NOMO-1 treated with DMSO at 0.1 percent for 48 hours (cell line): ENCODE measurements around the gene FBXO30.

ENCODE experiments used
- DNase-seq: peaks from one replicate; lab custom pipeline; 2025; ENCODE audit not compliant: unreplicated experiment; lab: John Stamatoyannopoulos, UW

Gene FBXO30

DNA sequence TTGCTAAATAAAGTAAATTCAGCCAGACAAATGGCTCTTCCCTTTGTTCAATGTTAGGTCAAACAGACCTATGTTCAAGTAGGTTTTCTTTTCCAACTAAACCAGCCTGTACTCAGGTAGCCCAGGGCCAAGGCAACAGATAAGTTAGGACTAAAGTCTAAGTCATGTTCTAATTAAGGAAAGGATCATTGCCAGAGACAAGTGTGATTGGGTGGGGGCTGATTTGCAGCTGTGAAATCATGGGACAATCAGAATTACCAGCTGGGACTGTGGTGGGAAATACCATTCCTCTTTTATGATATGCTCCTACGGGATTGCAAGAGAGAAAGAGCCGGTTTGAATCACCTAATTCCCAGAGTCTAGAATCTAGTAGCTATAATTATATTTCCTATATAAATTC is 4.2 kb upstream of the FBXO30 start:
- no peak for DNase-seq

DNA sequence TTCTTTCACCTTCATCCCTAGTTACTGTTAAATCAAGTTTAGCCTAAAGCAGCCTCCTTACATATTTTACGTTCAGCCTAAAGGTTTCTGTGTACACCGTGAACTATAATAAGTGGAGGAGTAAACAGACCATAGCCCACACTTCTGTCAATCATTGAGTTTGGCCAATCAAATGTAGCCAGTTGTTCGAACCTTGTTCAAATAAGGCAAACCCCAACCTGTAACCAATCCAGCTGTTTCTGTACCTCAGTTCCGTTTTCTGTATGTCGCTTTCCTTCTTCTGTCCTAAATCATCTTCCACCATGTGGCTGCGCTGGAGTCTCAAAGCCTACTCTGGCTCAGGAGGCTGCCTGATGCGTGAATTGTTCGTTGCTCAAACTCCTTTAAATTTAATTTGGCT is 1.8 kb upstream of the FBXO30 start:
- DNase-seq: peak; percentile 44

GRCh38 chr6:145815309-145816274 is 997 bp upstream of the FBXO30 start:
- no peak for DNase-seq

- DNase-seq: peak; percentile 60
Measured at GRCh38 chr6:145814035-145814500, 527 bp downstream of the FBXO30 start.

GRCh38 chr6:145813285-145814034 is 1.1 kb downstream of the FBXO30 start:
- peak; percentile 63 for DNase-seq

DNA sequence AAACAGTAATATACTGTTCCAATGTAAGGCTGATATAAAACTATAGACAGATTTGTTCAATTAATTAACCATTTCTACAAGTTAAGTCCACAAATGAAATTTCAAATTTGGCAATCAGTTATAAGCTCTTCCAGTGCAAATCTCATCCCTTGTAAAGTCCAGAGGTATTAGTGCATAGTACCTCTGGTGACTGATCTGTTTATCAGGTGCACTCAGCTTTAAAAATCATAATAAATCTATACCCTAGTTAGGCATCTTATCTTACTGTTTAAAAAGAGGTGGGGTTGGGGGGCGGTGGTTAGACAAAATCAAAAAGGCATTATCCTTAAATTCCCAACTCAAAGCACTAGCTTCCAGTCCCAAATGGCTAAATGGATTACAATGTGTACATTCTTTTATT is 2.9 kb downstream of the FBXO30 start:
- DNase-seq: no peak

DNA sequence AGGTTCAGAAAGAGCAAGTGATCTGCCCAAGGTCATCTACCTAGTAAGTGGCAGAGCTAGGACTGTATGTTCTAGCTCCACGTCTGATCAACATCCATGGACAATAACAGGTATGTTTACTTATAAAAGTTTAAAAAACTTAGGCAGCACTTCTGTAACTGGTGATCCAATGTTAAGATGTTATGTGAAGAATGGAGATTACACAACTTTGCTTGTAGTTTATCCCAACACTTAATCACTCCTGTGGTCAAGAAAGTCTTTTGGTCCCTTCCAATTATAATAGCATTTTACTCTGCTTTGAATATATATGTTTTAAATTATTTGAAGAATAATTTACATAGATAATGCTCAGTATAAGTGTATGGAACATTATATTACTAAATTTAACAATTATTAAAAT is 4.8 kb downstream of the FBXO30 start:
- DNase-seq: peak; percentile 8

DNA sequence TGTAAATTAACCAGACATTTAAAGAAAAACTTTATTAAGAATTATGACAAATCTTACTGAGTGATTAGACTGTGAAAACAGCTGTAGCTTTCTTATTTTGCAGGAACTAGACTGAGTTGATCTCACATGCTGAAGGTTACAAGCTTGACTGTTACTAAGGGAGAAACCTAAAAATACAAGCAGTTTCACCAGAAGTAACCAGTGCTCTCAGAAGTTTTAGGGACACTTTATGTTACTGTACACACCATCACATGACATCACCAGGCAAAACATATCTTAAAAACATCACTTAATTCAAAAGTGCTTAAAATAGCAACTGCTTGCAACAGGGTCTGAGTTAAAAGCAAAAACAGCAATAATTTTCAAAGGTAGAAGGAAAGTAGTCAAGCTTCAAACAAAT is 5.4 kb downstream of the FBXO30 start:
- no peak for DNase-seq

GRCh38 chr6:145808239-145808638 is 6.4 kb downstream of the FBXO30 start:
- DNase-seq: no peak

- no peak for DNase-seq
Measured at GRCh38 chr6:145802141-145802540, 12.5 kb downstream of the FBXO30 start.

GRCh38 chr6:145801021-145801420 is 13.6 kb downstream of the FBXO30 start:
- DNase-seq: no peak

DNA sequence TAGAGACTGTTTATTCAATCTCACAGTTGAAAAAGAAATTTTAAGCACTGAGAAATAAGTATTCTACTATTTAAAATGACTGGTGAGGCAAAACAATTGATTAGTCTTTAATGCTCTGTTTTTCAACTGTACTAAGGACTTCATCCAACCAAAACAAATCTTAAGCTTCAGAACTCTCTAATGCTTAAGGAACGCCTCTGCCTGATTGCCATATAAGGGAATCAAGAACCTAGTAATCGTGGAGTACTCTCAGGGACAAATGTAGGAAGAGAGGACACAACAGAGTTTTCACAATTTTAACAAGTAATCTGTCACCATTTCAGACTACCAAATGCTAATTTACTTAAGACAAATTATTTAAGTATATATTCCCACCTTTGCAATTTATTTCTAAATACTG is 16.1 kb downstream of the FBXO30 start:
- no peak for DNase-seq

- DNase-seq: no peak
Measured at GRCh38 chr6:145789443-145789842, 25.2 kb downstream of the FBXO30 start.

- DNase-seq: no peak
Measured at GRCh38 chr6:145787688-145788087, 26.9 kb downstream of the FBXO30 start.

- peak; percentile 3 for DNase-seq
Measured at GRCh38 chr6:145784683-145785082, 29.9 kb downstream of the FBXO30 start.

GRCh38 chr6:145783796-145784195 is 30.8 kb downstream of the FBXO30 start:
- peak; percentile 62 for DNase-seq

DNA sequence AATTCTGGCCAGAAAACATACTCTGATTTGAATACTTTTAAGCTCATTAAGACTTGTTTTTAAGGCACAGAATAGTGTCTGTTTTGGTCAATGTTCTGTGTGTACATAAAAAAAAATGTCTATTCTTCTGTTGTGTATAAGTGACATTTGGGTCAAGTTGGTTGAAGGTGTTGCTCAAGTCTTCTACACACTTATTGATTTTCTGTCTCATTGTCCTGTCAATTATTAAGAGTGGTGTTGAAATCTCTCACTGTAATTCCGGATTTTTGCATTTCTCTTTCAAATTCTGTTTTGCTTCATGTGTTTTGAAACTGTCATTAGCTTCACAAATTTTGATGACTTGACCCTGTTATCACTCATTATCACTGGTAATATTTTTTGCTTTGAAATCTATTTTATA is 41.7 kb downstream of the FBXO30 start:
- DNase-seq: peak; percentile 19

- no peak for DNase-seq
Measured at GRCh38 chr6:145765449-145765848, 49.1 kb downstream of the FBXO30 start.

DNA sequence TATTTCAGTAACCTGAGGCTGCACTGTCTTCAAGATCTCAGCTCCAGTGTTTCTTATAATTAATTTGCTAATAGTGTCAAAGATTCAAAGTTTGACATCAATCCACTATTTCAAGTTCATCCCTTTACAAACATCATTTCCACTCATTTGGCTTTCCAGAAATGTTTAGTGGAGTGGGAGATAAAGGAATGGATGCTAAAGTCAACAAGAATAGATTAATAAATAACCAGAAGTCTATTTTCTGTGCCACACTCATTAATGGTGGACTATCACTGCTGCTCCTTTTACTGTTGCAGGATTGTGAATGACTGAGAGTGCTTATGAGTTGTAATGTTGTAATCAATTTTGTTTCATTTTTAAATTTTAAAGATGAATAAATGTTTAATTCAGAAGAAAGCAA is 50.9 kb downstream of the FBXO30 start:
- no peak for DNase-seq

DNA sequence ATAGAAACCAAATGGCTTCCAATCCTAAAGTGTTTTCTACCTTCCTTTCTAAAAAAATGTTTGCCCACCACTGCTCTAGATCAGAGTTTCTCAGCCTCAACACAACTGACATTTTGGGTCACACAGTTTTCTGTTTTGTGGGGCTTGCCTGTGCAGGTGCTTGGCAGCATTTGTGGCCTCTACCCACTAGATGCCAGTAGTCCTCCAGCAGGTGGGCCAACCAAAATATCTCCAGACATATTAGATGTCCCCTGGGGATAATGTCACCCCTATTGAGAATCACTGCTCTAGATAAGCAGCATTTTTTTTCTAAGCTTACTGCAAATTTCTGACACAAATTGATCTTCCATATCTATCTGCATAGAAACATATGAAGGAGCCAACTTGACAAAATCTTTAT is 53.0 kb downstream of the FBXO30 start:
- no peak for DNase-seq

- DNase-seq: no peak
Measured at GRCh38 chr6:145758113-145758512, 56.5 kb downstream of the FBXO30 start.

DNA sequence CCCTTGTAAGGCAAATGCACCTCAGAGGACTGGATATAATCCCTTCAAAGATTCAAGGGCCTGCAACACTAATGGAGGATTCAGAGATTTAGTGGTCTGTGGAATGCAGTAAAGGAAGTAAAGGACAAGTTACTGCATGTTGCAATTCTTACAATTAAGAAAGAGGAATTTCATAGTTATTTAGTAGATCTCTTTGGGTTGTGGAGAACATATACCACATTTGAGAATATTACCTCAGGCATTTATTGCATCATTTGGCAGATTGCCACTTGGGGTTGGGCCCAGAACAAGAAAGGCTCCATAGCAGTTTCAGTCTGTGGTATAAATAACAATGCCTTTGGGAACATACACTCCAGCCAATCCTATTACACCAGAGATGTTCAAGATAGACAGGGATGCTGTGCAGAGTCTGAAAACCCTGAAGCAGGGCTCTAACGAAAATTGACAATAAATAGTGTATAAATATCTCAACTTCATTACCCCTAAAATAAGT is 58.4 kb downstream of the FBXO30 start:
- peak; percentile 77 for DNase-seq
